SU-DHL-6 (cell line): Measurements from ENCODE around the gene TEAD3.

Source experiments
- CTCF ChIP-seq: fragments of 200-600 bp; sonication (generic); IDR thresholded peaks from one replicate; pipeline ENCODE4 v1.5.1; 2017; ENCODE audit warnings: antibody characterized with exemption, mild to moderate bottlenecking, low read length, moderate library complexity; ENCODE audit not compliant: insufficient read depth, poor library complexity, severe bottlenecking
- EZH2phosphoT487 ChIP-seq: fragments of 200-600 bp; sonication (generic), shearing (Covaris generic); conservative IDR thresholded peaks from 2 replicates; pipeline ENCODE4 v1.6.1; 2018; ENCODE audit warnings: mild to moderate bottlenecking, antibody characterized with exemption, low read length, moderate library complexity, mixed read lengths

GRCh38 chr6:35454391-35455110, 42.3 kb downstream of the TEAD3 start:
- TF ChIP-seq CTCF, result no peak
- no peak for TF ChIP-seq EZH2phosphoT487
